ENCODE results near the gene MIS12.

Gene MIS12

GRCh38 chr17:5499476-5500231, 13.3 kb downstream of the MIS12 start:
- no peak for DNase-seq (ENCODE audit: low read depth in 2 of 3, low spot score in 1 of 3)

- no peak for DNase-seq (ENCODE audit: low read depth in 2 of 3, low spot score in 1 of 3)
Observed at GRCh38 chr17:5500247-5500588, 13.9 kb downstream of the MIS12 start.

- peak; percentile 41 to 64 (median 51) for DNase-seq (ENCODE audit: low read depth in 2 of 3, low spot score in 1 of 3)
Observed at GRCh38 chr17:5500589-5501391, 14.4 kb downstream of the MIS12 start.

- no peak for DNase-seq (ENCODE audit: low read depth in 2 of 3, low spot score in 1 of 3)
Observed at GRCh38 chr17:5501685-5502084, 15.3 kb downstream of the MIS12 start.

- DNase-seq (ENCODE audit: low read depth in 2 of 3, low spot score in 1 of 3) = no peak
Observed at GRCh38 chr17:5502552-5502951, 16.2 kb downstream of the MIS12 start.

- DNase-seq (ENCODE audit: low read depth in 2 of 3, low spot score in 1 of 3) = no peak
Observed at GRCh38 chr17:5506307-5506706, 19.9 kb downstream of the MIS12 start.

GRCh38 chr17:5508810-5509209, 22.4 kb downstream of the MIS12 start:
- no peak for DNase-seq (ENCODE audit: low read depth in 2 of 3, low spot score in 1 of 3)

GRCh38 chr17:5509482-5509881, 23.1 kb downstream of the MIS12 start:
- no peak for DNase-seq (ENCODE audit: low read depth in 2 of 3, low spot score in 1 of 3)

GRCh38 chr17:5510771-5511170, 24.4 kb downstream of the MIS12 start:
- no peak for DNase-seq (ENCODE audit: low read depth in 2 of 3, low spot score in 1 of 3)

GRCh38 chr17:5511401-5512225, 25.2 kb downstream of the MIS12 start:
- no peak for DNase-seq (ENCODE audit: low read depth in 2 of 3, low spot score in 1 of 3)

GRCh38 chr17:5513628-5514027, 27.3 kb downstream of the MIS12 start:
- DNase-seq (ENCODE audit: low read depth in 2 of 3, low spot score in 1 of 3) = no peak

GRCh38 chr17:5514976-5515375, 28.6 kb downstream of the MIS12 start:
- no peak for DNase-seq (ENCODE audit: low read depth in 2 of 3, low spot score in 1 of 3)

GRCh38 chr17:5516060-5516792, 29.9 kb downstream of the MIS12 start:
- DNase-seq (ENCODE audit: low read depth in 2 of 3, low spot score in 1 of 3) = no peak

GRCh38 chr17:5522476-5522875, 36.1 kb downstream of the MIS12 start:
- no peak for DNase-seq (ENCODE audit: low read depth in 2 of 3, low spot score in 1 of 3)

GRCh38 chr17:5523249-5523648, 36.9 kb downstream of the MIS12 start:
- no peak for DNase-seq (ENCODE audit: low read depth in 2 of 3, low spot score in 1 of 3)

- peak; percentile 60 to 70 (median 61) for DNase-seq (ENCODE audit: low read depth in 2 of 3, low spot score in 1 of 3)
Observed at GRCh38 chr17:5526821-5527598, 40.6 kb downstream of the MIS12 start.

- no peak for DNase-seq (ENCODE audit: low read depth in 2 of 3, low spot score in 1 of 3)
Observed at GRCh38 chr17:5527601-5528250, 41.4 kb downstream of the MIS12 start.

- no peak for DNase-seq (ENCODE audit: low read depth in 2 of 3, low spot score in 1 of 3)
Observed at GRCh38 chr17:5530265-5531084, 44.1 kb downstream of the MIS12 start.

GRCh38 chr17:5531085-5531418, 44.7 kb downstream of the MIS12 start:
- DNase-seq (ENCODE audit: low read depth in 2 of 3, low spot score in 1 of 3) = no peak
